ENCODE data around the gene ABCC8.

Gene ABCC8

GRCh38 chr11:17517186-17517585, 40.5 kb upstream of the ABCC8 start:
- Histone ChIP-seq H3K27me3 (ENCODE audit: insufficient read depth, low read depth) (no peaks in the 10 kb centered on the region), H3K4me1 (ENCODE audit: low read depth, poor library complexity, severe bottlenecking) (no peaks in the 10 kb centered on the region), H3K9ac (no peak overlapping the region), H2AFZ (ENCODE audit: low read depth) (no peak overlapping the region), H3K79me2 (ENCODE audit: insufficient read depth, low read depth) (no peaks in the 10 kb centered on the region), H3K27ac (no peak overlapping the region), H3K4me2 (no peak overlapping the region), H3K36me3 (ENCODE audit: insufficient read depth) (no peaks in the 10 kb centered on the region), H3K4me3 (IDR thresholded peaks at IDR 0.05; ENCODE audit: insufficient read depth, low read depth, low read length) (no peak overlapping the region), H4K20me1 (ENCODE audit: insufficient read depth) (no peaks in the 10 kb centered on the region)
- TF ChIP-seq CTCF (conservative IDR thresholded peaks at IDR 0.05; ENCODE audit: low read depth, low read length): no peak

GRCh38 chr11:17516551-17517150, 40.0 kb upstream of the ABCC8 start:
- Histone ChIP-seq H3K4me2 (no peak overlapping the region), H3K27ac (no peak overlapping the region), H3K4me1 (ENCODE audit: low read depth, poor library complexity, severe bottlenecking) (no peaks in the 10 kb centered on the region), H2AFZ (ENCODE audit: low read depth) (no peak overlapping the region), H3K27me3 (ENCODE audit: insufficient read depth, low read depth) (no peaks in the 10 kb centered on the region), H3K4me3 (IDR thresholded peaks at IDR 0.05; ENCODE audit: insufficient read depth, low read depth, low read length) (no peak overlapping the region), H3K36me3 (ENCODE audit: insufficient read depth) (no peaks in the 10 kb centered on the region), H3K9ac (no peak overlapping the region), H3K79me2 (ENCODE audit: insufficient read depth, low read depth) (no peaks in the 10 kb centered on the region), H4K20me1 (ENCODE audit: insufficient read depth) (no peaks in the 10 kb centered on the region)
- no peak for TF ChIP-seq CTCF (conservative IDR thresholded peaks at IDR 0.05; ENCODE audit: low read depth, low read length)

- no peaks in the 10 kb centered on the region for H4K20me1 ChIP-seq (ENCODE audit: insufficient read depth)
- no peak overlapping the region for H2AFZ ChIP-seq (ENCODE audit: low read depth)
- no peak overlapping the region for H3K9ac ChIP-seq
- H3K4me1 ChIP-seq (ENCODE audit: low read depth, poor library complexity, severe bottlenecking): no peaks in the 10 kb centered on the region
- H3K36me3 ChIP-seq (ENCODE audit: insufficient read depth): no peaks in the 10 kb centered on the region
- no peak for TF ChIP-seq CTCF (conservative IDR thresholded peaks at IDR 0.05; ENCODE audit: low read depth, low read length)
- H3K27ac ChIP-seq: no peak overlapping the region
- no peaks in the 10 kb centered on the region for H3K79me2 ChIP-seq (ENCODE audit: insufficient read depth, low read depth)
- H3K27me3 ChIP-seq (ENCODE audit: insufficient read depth, low read depth): no peaks in the 10 kb centered on the region
- H3K4me2 ChIP-seq: no peak overlapping the region
- no peak overlapping the region for H3K4me3 ChIP-seq (IDR thresholded peaks at IDR 0.05; ENCODE audit: insufficient read depth, low read depth, low read length)
Observed at GRCh38 chr11:17515443-17516176, 39.0 kb upstream of the ABCC8 start.

- no peak for TF ChIP-seq CTCF (conservative IDR thresholded peaks at IDR 0.05; ENCODE audit: low read depth, low read length)
Observed at GRCh38 chr11:17514476-17514875, 37.8 kb upstream of the ABCC8 start.

More at GRCh38 chr11:17514476-17514875, 37.8 kb upstream of the ABCC8 start:
- Histone ChIP-seq H3K27ac (no peak overlapping the region), H3K79me2 (ENCODE audit: insufficient read depth, low read depth) (no peaks in the 10 kb centered on the region), H2AFZ (ENCODE audit: low read depth) (no peak overlapping the region), H3K4me3 (IDR thresholded peaks at IDR 0.05; ENCODE audit: insufficient read depth, low read depth, low read length) (no peak overlapping the region), H3K9ac (no peak overlapping the region), H3K4me1 (ENCODE audit: low read depth, poor library complexity, severe bottlenecking) (no peaks in the 10 kb centered on the region), H3K36me3 (ENCODE audit: insufficient read depth) (no peaks in the 10 kb centered on the region), H4K20me1 (ENCODE audit: insufficient read depth) (no peaks in the 10 kb centered on the region), H3K4me2 (no peak overlapping the region), H3K27me3 (ENCODE audit: insufficient read depth, low read depth) (no peaks in the 10 kb centered on the region)

Data from KMS-11 (cell line).